HCEC 1CT (cell line): ENCODE results near the gene GPR146.
"Not testable (repeated sequence)": the region's sequence is repeated elsewhere in the genome, so short reads cannot be mapped to it uniquely, and the experiment has no call there.

Experiments used
- DNase-seq: peaks from one replicate; pipeline ENCODE4 v3.0.0-alpha.2; 2017

GPR146 gene, protein sequence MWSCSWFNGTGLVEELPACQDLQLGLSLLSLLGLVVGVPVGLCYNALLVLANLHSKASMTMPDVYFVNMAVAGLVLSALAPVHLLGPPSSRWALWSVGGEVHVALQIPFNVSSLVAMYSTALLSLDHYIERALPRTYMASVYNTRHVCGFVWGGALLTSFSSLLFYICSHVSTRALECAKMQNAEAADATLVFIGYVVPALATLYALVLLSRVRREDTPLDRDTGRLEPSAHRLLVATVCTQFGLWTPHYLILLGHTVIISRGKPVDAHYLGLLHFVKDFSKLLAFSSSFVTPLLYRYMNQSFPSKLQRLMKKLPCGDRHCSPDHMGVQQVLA

DNA sequence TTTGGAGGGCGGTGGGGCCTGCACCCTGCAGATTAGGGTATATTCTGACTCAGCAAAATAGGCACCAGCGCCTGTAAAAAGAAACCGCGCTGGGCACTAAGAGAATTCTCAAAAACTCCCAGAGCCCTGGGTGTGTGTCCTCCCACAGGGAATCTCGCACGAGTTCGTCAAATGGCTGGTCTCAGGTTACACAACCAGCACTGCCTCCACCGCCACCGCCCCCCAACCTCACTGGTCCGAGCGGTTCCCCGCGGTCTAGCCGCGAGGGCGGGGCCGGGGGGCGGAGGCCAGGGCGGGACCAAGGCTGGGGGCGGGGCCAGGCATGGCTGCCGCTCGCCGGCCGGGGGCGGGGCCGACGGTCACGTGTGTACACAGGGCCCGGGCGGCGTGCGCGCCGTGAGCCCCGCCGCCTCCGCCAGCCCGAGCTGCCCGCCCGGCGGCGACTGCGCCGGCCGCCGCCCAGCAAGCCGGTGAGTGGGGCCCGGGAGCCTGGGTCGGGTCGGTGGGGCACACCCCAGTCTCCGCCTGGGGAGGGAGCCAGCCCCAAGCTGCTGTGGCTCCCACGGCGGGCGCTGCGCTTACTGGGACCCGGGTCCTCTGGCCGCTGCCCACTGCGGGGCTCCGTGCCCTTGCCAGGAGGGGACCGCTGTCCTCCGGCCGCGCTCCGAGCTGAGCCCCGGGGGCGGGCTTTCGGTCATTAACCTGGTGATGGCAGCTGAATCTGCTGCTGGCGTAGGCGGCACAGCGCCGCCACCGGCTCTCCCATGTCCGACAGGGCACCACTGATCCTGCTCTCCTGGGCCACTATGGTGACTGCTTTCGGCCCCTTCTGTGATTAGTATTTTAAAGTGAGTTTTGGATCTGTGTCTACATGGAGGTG, at the start of gene GPR146:
Gene GPR146, plus strand, starts transcription at position 358 of the 880 bp plus-strand sequence. CDS start 12,970 bp downstream, outside the sequence.
- DNase-seq, result peak; percentile 92

DNA sequence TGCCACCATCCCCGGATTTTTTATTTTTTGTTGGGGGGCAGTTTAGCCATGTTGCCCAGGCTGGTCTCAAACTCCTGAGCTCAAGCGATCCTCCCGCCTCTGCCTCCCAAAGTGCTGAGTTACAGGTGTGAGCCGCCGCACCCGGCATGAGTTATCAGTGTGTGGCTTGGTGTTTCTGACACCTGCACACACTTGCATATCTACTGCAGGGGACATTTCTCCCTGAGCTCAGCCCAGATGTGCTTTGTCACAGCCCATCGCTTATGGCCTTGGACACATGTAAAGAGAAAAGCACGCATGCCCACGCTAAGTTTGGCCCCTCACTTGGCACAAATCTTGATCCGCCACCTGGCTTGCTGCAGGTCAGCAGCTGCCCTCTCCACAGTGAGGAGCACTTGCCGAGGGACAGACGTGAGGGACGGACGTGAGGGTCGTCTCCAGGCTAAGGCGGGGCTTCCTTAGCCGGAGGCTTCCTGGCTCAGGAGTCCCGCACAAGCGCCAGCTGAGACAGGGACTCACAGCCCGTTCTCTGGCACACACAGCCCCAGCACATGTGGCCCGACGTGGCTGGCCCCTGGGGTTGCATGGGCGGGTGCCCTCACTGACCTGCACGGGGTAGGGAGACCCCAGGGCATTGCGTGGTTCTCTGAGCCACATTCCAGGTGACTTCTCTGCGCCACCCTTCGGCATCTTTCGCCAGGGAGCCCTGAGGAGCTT, 49.6 kb upstream of the GPR146 start:
- DNase-seq, result no peak

DNA sequence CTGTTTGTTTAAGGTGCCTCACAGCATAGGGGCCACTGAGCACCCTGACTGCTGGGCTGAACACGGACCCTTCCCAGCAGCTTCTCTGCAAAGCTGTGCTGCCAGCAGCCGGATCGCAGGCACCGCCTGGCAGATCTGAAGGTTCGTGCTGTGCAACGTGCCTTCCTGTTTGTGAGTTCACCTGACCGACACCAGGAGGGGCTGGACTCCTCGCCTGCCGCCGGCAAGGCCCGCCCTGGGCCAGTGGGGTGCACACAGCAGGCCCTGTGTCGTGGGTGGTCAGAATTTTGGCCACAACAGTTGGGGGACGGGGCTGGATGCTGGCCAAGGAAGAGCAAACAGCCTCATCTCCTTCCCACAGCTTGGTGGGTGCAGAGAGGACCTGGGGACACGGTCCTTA, 48.8 kb upstream of the GPR146 start:
- no peak for DNase-seq

DNA sequence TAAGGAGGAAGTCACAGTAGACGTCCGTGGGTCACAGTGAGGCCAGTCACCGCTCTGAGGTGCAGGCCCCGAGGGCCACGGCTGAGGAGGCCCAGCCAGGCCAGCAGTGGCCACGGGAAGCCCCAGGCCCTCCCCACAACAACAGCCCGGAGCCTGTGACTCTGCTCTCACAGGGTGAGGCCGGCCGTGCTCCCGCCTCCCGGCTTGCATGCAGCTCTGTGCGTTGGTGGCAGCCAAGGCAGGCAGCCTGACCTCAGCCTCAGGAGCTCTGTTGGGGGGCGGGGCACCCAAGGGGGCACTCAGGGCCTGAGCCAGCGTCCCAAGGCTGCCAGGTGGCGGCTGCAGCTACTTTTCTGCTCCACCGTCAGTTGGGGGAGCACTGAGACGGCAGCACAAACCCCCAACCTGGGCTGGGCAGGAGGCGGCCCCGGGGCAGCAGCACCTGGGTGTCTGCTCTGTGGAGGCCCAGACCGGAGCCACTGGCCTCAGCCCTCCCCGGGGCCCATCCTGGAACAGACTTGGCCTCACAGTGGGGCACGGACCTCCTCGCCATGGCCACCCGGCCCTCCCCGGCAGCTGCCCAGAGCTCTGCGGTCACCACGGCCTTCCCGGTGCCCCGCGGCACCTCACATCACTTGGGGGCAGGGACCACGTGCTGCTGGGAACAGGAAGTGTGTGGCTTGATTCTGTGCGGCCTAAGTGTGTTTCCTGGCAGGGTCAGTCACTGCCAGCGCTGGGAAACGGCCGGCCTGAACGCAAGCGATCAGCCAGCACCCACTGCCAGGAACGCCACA, 48.1 kb upstream of the GPR146 start:
- no peak for DNase-seq

DNA sequence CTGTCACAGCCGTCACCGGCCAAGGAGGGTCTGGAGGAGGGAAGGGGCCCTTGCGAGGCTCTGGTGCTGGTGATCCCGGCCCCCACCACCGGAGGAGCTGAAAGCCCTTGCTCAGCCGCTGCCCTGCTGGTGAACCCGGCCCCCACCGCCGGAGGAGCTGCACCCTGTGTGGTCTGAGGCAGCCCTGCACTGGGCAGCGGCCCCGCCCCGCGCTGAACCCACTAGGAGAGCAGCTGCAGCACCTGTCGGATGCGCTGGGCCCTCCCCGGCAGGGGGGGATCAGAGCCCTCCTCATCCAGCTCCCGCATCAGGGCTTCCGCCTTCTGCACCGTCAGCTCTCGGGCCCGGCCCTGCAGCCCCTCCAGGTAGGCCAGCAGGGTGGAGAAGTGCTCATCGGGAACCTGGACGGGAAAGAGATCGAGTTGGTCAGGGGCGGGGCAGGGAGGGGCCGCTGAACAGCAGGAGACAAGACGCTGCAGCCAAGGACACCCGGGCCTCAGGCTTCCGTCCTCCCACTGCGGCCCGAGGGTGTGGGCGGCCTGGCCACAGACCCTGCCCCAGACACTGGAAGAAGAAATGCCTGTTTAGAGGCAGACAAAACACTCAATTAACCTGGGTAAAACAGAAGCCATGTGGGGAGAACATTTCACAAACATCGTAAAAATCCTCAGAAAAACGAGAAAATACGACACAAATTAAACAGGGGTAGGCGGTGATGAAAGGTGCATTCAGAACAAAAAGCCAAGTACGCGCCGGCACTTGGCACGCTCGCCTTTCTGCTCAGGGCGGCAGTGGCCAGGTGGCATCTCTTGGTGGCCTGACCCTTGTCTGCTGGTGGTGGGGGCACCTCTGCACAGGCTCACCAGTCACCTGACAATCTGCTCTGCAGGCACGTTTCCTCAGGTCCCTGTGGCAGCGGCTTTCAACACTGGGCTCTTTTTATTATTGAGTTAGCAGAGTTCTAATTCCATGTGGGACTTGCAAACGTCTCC, 46.6 kb upstream of the GPR146 start:
- no peak for DNase-seq

DNA sequence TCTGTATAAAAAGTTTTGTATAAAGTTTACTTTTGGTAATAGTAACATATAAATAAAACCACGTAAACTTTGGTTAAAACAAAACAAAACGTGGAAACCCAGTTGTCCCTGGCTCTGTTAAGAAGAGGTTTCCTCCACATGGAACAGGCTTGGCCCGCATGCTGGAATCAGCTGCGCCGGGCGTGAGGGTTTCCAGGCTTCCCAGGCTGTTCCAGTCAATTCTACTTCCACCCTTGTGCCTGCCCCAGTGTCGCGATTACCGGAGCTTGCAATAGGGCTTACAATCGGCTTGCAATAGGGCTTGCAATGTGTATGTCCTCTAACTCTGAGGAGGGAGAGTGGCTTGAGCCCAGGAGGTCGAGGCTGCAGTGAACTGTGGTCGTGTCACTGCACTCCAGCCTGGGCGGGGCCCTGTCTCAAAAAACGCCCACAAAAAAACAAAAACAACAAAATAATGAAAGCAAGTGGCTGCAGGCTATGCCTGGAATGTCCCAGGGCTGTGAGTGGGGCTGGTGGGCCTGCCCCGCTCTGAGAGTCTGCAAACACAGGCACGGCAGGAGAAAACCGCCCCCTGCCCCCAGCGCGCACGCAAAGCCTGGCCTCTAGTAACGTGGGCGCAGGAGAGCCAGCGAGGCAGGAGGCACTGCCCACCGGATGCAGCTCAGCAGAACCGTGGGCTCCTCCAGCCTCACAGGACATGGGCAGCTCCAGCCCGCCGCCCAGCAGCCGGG, 45.0 kb upstream of the GPR146 start:
- no peak for DNase-seq

DNA sequence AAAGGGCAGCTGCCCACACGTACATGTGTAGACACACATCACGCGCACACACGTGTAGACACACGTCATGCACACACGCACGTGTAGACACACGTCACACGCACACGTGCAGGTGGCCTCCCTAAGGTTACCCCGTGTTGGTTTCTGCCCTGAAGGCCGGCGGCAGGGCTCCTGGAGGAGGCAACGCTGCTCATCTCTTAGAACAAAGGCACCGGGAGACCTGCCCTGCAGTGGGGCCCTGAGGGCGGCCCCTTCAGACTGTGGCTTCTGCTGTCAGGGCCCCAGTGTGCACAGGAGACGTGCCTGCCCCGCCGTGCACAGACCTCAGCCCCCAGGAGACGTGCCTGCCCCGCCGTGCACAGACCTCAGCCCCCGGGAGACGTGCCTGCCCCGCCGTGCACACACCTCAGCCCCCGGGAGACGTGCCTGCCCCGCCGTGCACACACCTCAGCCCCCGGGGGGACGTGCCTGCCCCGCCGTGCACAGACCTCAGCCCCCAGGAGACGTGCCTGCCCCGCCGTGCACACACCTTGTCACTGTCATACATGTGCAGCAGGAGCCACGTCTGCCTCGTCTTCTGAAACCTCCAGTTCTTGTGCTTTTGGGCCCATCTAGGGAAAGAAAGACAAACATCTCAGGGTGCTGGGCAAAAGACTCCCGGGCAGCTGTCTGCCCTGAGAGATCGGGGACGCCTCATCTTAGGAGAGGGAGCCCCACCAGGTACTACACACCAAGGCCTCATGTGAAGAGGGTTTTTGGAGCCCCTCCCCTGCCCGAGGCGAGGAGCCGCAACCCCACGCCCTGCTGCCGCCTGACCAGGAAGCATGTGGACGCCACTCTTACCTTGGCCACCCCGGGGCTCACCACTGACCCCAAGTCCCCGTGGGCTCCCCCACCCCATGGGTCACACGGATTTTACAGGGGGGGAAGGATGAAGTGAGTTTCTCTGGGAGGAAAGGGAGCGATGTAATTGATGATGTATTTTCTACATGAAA, 44.1 kb upstream of the GPR146 start:
- DNase-seq, result no peak

DNA sequence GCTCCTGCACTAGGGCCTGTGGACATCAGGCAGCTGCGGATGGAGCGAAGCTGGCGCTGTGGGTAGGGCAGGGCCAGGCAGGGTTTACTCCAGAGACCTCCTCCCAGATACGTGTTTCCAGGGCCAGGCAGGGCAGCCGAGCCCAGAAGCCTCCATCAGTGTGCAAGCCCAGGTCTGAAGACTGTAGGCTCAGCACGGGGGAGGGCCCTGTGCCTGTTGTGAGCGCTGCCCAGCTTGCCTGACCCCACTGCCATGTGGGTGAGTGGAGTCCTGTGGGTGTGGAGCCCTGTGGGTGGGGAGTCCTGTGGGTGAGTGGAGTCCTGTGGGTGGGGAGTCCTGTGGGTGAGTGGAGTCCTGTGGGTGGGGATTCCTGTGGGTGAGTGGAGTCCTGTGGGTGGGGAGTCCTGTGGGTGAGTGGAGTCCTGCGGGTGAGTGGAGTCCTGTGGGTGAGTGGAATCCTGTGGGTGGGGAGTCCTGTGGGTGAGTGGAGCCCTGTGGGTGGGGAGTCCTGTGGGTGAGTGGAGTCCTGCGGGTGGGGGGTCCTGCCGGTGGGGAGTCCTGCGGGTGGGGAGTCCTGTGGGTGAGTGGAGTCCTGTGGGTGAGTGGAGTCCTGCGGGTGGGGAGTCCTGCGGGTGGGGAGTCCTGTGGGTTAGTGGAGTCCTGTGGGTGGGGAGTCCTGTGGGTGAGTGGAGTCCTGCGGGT, 43.1 kb upstream of the GPR146 start:
- not testable (repeated sequence) for DNase-seq

DNA sequence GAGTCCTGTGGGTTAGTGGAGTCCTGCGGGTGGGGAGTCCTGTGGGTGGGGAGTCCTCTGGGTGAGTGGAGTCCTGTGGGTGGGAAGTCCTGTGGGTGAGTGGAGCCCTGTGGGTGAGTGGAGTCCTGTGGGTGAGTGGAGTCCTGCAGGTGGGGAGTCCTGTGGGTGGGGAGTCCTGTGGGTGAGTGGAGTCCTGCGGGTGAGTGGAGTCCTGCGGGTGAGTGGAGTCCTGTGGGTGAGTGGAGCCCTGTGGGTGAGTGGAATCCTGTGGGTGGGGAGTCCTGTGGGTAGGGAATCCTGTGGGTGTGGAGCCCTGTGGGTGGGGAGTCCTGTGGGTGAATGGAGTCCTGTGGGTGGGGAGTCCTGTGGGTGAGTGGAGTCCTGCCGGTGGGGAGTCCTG, 42.3 kb upstream of the GPR146 start:
- DNase-seq, result not testable (repeated sequence)

DNA sequence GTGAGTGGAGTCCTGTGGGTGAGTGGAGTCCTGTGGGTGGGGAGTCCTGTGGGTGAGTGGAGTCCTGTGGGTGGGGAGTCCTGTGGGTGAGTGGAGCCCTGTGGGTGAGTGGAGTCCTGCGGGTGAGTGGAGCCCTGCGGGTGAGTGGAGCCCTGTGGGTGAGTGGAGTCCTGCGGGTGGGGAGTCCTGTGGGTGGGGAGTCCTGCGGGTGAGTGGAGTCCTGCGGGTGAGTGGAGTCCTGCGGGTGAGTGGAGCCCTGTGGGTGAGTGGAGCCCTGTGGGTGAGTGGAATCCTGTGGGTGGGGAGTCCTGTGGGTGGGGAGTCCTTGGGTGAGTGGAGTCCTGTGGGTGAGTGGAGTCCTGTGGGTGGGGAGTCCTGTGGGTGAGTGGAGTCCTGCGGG, 41.9 kb upstream of the GPR146 start:
- DNase-seq, result not testable (repeated sequence)

DNA sequence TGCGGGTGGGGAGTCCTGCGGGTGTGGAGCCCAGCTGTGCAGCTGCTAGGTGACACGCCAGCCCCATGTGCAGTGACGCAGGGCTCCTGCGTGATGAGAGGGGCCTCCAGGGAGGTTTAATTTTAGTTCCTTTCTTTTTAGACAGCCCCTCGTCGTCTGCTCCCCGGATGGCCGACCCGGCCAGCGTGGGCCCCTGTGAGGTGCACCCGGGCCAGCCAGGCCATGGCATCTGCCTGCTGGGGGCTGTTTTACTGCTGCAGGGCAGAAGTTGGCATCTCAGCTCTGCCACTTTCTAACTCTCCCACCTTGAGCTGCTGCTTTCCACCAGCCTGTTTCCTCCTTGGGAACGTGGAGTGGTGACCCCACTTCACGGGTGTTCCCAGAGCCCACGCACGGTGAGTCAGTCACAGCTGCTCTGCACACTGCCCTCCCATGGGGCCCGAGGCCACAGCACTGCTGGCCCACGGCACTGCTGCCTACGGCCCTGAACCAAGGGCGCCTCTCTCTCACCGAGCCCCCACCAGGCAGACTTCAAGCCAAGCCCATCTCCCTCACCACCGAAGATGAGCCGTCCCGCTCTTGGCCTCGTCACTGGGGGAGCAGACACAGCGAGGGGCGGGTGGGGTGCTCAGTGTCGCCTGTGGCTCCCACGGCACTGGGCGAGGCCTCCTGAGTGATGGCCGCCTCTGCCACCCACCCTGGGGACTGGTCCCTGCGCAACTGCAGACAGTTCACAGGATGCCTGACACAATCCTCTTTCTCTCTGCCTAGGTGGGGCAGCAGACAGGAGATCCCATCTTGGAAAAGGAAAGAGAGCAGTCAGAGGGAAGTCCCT, 40.1 kb upstream of the GPR146 start:
- no peak for DNase-seq

DNA sequence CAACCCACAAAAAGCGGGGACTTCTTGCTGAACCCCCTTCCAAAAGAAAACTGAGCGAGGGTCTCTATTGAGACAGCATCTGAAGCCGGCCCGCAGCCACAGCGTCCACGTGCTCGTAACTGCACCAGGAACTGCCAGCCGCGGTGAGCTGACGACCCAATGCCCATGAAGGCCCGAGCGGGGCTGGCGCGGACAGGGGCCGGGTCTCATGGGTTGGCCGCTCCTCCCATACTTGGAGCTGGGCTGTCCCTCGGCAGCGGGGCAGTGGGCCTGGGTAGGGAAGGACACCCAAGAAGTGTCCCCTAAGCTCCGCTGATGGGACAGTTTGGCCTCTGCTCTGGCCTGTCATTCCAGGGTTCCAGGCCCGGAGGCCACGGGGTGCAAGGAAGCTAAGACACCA, 39.0 kb upstream of the GPR146 start:
- DNase-seq, result no peak

DNA sequence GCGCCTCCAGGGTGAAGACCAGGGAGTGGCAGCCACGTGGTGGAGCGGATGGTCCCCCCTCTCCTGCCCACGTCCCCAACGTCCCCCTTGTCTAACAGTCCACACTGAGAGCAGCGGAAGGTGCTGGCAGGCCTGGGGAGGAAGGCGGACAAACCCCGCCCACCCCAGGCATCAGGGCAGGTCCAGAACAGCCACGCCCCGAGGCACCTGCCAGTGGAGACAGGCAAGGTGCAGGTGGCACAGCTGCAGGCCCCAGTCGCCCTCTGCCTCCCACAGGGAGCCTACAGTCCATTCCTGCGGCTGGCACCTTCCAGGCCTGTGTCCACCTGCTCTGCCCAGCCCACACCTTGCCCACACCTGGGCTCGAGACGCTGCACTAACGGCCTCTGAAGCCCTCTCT, 36.4 kb upstream of the GPR146 start:
- DNase-seq, result no peak

DNA sequence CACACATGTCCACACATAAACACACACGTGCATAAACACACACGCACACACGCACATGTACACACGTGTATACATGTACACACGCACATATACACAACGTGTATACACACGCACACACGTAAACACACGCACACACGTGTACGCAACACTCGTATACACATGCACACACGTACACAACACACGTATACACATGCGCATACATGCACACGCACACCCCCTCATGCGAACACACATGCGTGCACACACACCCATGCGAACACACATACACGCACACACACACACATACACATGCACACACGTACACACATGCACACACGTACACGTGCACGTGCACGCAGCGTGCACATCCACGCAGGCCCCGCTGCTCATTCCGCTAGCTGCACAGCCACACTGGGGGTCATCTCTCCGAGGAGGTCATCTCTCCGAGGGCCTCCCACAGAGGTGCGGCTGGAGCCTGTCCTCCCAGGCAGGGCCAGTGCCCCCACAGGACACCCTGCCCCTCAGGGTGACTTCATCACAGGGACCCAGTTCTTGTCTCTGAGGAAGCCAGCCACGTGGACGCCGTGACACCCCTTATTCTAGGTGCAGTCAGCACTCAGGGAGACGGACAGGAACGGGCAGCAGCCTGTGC, 35.5 kb upstream of the GPR146 start:
- no peak for DNase-seq

DNA sequence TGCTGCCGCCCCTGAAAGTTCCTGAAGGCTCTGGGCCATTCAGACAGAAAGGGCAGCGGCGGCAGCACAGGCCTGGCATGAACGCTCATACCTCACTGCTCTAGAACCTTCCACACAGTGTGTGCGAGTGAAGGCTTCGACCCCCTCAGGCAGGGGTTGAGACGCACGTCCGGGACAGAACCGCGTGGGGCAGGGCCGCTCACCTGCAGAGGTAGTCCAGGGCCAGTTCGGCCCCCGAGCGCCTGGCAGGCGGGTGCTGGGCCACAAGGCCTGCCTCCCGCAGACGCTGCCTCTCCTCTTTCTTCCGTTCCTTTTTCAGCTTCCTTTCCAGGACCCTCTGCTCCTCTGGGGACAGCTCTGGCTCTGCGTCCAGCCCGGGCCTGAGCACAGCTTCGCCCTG, 34.6 kb upstream of the GPR146 start:
- no peak for DNase-seq

DNA sequence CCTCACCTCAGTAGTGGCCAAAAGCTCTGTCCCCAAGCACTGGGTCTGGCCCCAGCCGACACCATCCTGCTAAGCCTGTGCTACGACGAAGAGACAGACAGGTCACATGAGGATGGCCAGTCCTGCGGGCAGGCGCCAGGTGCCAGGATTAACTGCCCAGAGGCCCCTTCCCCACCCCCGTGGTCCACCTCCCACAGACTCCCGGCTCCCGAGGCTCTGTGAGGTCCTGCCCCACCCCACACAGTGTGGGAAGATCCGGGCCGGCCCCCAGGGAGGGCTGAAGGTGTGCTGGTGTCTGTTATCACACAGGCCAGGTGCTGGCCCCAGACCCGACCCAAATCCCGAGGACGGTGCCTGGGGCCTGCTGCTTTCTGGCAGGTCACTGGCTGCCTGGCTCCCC, 34.1 kb upstream of the GPR146 start:
- no peak for DNase-seq

DNA sequence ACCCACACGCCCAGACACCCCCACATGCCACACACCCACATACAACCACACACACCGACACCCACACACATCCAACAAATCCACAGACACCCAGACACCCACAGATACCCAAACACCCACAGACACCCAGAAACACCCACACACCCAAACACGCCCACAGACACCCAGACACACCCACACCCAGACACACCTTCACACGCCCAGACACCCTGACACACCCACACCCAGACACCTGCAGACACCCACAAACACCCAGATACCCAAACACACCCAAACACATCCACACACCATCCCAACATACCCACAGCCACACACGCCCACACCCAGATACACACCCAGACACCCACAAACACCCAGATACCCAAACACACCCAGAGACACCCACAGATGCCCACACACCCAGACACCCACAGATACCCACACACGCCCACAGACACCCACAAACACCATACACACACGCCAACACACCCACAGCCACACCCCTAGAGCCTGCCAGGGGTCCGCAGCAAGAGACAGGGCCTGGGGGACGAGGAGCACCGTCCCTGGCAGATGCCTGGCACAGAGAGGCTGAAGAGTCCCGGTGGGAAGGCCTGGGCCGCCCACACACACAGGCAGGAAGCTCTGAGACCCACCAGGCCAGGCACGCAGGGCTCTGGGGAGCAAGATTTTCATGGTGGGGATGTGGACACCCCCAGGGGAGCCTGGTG, 32.9 kb upstream of the GPR146 start:
- DNase-seq, result no peak
